ENCODE measurements around the gene CHN2.

Gene CHN2

GRCh38 chr7:29287366-29287765 lies 92.8 kb downstream of the CHN2 start:
- FAIRE-seq = no peak

- no peak for FAIRE-seq
Observed at GRCh38 chr7:29288181-29289091, 93.9 kb downstream of the CHN2 start.

- FAIRE-seq = no peak
Observed at GRCh38 chr7:29289156-29290021, 94.8 kb downstream of the CHN2 start.

- no peak for FAIRE-seq
Observed at GRCh38 chr7:29290829-29291228, 96.3 kb downstream of the CHN2 start.

GRCh38 chr7:29291723-29292618 lies 97.4 kb downstream of the CHN2 start:
- FAIRE-seq = no peak

GRCh38 chr7:29292886-29293658 lies 98.5 kb downstream of the CHN2 start:
- no peak for FAIRE-seq

GRCh38 chr7:29296421-29296820 lies 101.8 kb downstream of the CHN2 start:
- FAIRE-seq = no peak

GRCh38 chr7:29297194-29297890 lies 102.8 kb downstream of the CHN2 start:
- FAIRE-seq = no peak

GRCh38 chr7:29299086-29299485 lies 104.5 kb downstream of the CHN2 start:
- FAIRE-seq = no peak

- FAIRE-seq = no peak
Observed at GRCh38 chr7:29300026-29300480, 105.5 kb downstream of the CHN2 start.

GRCh38 chr7:29300649-29301048 lies 106.1 kb downstream of the CHN2 start:
- no peak for FAIRE-seq

GRCh38 chr7:29302666-29303395 lies 108.3 kb downstream of the CHN2 start:
- FAIRE-seq = no peak

- FAIRE-seq = no peak
Observed at GRCh38 chr7:29304756-29305155, 110.2 kb downstream of the CHN2 start.

GRCh38 chr7:29306319-29306991 lies 111.9 kb downstream of the CHN2 start:
- no peak for FAIRE-seq

GRCh38 chr7:29308424-29308823 lies 113.8 kb downstream of the CHN2 start:
- no peak for FAIRE-seq

- FAIRE-seq = no peak
Observed at GRCh38 chr7:29309041-29309854, 114.7 kb downstream of the CHN2 start.

GRCh38 chr7:29310625-29311024 lies 116.0 kb downstream of the CHN2 start:
- no peak for FAIRE-seq

GRCh38 chr7:29311314-29311713 lies 116.7 kb downstream of the CHN2 start:
- FAIRE-seq = no peak

- no peak for FAIRE-seq
Observed at GRCh38 chr7:29314148-29314547, 119.6 kb downstream of the CHN2 start.
